CD4-positive, alpha-beta T cell (primary cell): ENCODE results near the gene CARS2. TPM values are rescaled to one million over a fixed set of nuclear protein-coding genes. Genes with fewer than 3 reads are reported as not detected.

Source experiments
- ATAC-seq: fragments of 200-7000 bp; cut with Tn5 transposase; one replicate; pipeline ENCODE4 v1.10.0; 2022; ENCODE audit warnings: mild to moderate bottlenecking; ENCODE audit not compliant: poor library complexity
- CTCF ChIA-PET: fragments of 350-600 bp; sonication (Branson Sonifier 250); formaldehyde crosslinking; loops from one replicate; lab custom pipeline; 2021; ENCODE audit warnings: antibody characterized with exemption, inconsistent platforms; lab: Charles Lee
- POLR2A ChIA-PET: fragments of 350-600 bp; sonication (Branson Sonifier 250); formaldehyde crosslinking; loops from one replicate; lab custom pipeline; 2021; ENCODE audit warnings: antibody characterized with exemption, inconsistent platforms; lab: Charles Lee
- DNase-seq, 14 experiments: peaks; one replicate each; pipeline ENCODE4 v3.0.0-alpha.2; 2013 to 2020; ENCODE audit warnings: mixed read lengths in 2 of 14
- H3K27ac ChIP-seq, 2 donors: one replicate each; pipeline versions ENCODE4 v1.5.1 to v1.7.0; 2013; ENCODE audit warnings: low read length in 2 of 2, low read depth in 1 of 2, mild to moderate bottlenecking in 1 of 2
- H3K27me3 ChIP-seq, 2 experiments: 1 replicate in 1 of 2; 2 replicates in 1 of 2; pipeline versions ENCODE4 v1.6.1 to v1.7.0; 2013; ENCODE audit warnings: low read length in 2 of 2, control low read depth in 1 of 2, mild to moderate bottlenecking in 1 of 2, moderate library complexity in 1 of 2; ENCODE audit not compliant: insufficient read depth in 2 of 2, control insufficient read depth in 1 of 2
- H3K36me3 ChIP-seq: one replicate; pipeline ENCODE4 v1.6.1; 2013; ENCODE audit warnings: low read length, control low read depth; ENCODE audit not compliant: insufficient read depth
- H3K4me1 ChIP-seq: one replicate; pipeline ENCODE4 v1.6.1; 2013; ENCODE audit warnings: low read length, control low read depth; ENCODE audit not compliant: insufficient read depth
- H3K4me3 ChIP-seq: one replicate; pipeline ENCODE4 v1.5.1; 2013; ENCODE audit warnings: mild to moderate bottlenecking, low read length, moderate library complexity
- H3K9me3 ChIP-seq, 2 experiments: 1 replicate in 1 of 2; 2 replicates in 1 of 2; pipeline versions ENCODE4 v1.6.1 to v1.7.0; 2013; ENCODE audit warnings: low read length in 2 of 2, mild to moderate bottlenecking in 2 of 2, control low read depth in 1 of 2, moderate library complexity in 1 of 2; ENCODE audit not compliant: control insufficient read depth in 1 of 2, insufficient read depth in 1 of 2
- H3K27ac Mint-ChIP-seq: one replicate; pipeline ENCODE4 v1.8.0; 2020; ENCODE audit warnings: mixed read lengths
- H3K27me3 Mint-ChIP-seq: one replicate; pipeline ENCODE4 v1.8.0; 2021; ENCODE audit warnings: mixed read lengths
- H3K36me3 Mint-ChIP-seq: one replicate; pipeline ENCODE4 v1.8.0; 2021; ENCODE audit warnings: low read depth, mixed read lengths
- H3K4me1 Mint-ChIP-seq: one replicate; pipeline ENCODE4 v1.8.0; 2021; ENCODE audit warnings: low read depth, mixed read lengths
- H3K4me3 Mint-ChIP-seq: one replicate; pipeline ENCODE4 v1.8.0; 2020; ENCODE audit warnings: mild to moderate bottlenecking, mixed read lengths
- H3K9me3 Mint-ChIP-seq: one replicate; pipeline ENCODE4 v1.8.0; 2020; ENCODE audit warnings: mixed read lengths
- intact Hi-C, 2 experiments: fragments of 100-400 bp; cut with DNase I in 1 of 2; cut with micrococcal nuclease in 1 of 2; formaldehyde crosslinking; loops; one replicate each; pipeline versions ENCODE4 v1.15.1 to v1.9.0; 2023 to 2025; cut with DNase I, micrococcal nuclease
- total RNA-seq, 174 experiments: library from RNA in 2 of 174; stranded (reverse) in 2 of 174; gene quantifications; one replicate each; pipeline ENCODE4 v1.2.3 and lab custom pipeline; 2021 to 2026
- TF ChIP-seq, protein P1 (sequence below): fragments of 200-600 bp; IDR thresholded peaks from one replicate; pipeline ENCODE4 v1.8.0; 2022; ENCODE audit warnings: antibody characterized with exemption, mild to moderate bottlenecking

CARS2 gene
- total RNA-seq, 2 experiments from 2014 or later = 50.2 to 56.5 TPM

DNA sequence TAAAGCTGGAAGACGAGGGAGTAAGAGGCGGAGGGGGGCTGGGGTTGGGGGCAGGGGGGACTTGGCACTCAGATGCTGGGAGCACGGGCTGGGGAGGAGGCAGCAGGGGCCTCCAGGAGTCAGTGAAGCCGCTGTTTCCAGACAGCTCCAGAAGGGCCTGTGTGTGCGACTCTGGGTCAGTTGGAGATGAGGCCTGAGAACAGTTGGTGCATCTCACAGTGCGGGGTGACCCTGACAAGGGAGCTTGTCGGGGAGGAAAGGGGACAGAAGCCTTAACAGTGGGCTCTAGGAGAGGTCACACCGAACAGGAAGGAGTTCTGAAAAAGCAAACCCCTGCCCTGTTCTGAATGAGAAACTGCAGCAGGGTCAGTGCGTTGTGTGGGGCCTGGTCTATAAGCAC, 79.4 kb downstream of the CARS2 start:
- H3K27ac ChIP-seq = no peak overlapping the region
- H3K9me3 Mint-ChIP-seq = no peaks in the 10 kb centered on the region
- peak overlapping the region; percentile 2 for H3K27ac Mint-ChIP-seq
- H3K36me3 Mint-ChIP-seq = peaks cover 88% of the 10 kb centered on the region
- H3K27me3 Mint-ChIP-seq = no peaks in the 10 kb centered on the region
- H3K9me3 ChIP-seq = no peaks in the 10 kb centered on the region
- H3K4me1 Mint-ChIP-seq = peaks cover 52% of the 10 kb centered on the region
- DNase-seq (no peak), ATAC-seq (no peak)
- H3K4me1 ChIP-seq = peaks cover 7% of the 10 kb centered on the region
- TF ChIP-seq, protein P1, sequence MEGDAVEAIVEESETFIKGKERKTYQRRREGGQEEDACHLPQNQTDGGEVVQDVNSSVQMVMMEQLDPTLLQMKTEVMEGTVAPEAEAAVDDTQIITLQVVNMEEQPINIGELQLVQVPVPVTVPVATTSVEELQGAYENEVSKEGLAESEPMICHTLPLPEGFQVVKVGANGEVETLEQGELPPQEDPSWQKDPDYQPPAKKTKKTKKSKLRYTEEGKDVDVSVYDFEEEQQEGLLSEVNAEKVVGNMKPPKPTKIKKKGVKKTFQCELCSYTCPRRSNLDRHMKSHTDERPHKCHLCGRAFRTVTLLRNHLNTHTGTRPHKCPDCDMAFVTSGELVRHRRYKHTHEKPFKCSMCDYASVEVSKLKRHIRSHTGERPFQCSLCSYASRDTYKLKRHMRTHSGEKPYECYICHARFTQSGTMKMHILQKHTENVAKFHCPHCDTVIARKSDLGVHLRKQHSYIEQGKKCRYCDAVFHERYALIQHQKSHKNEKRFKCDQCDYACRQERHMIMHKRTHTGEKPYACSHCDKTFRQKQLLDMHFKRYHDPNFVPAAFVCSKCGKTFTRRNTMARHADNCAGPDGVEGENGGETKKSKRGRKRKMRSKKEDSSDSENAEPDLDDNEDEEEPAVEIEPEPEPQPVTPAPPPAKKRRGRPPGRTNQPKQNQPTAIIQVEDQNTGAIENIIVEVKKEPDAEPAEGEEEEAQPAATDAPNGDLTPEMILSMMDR = no peak
- H3K4me3 ChIP-seq = no peak overlapping the region
- peaks cover 73% of the 10 kb centered on the region for H3K36me3 ChIP-seq
- intact Hi-C loops = no loop called here
- H3K4me3 Mint-ChIP-seq = no peak overlapping the region
- ChIA-PET CTCF (no interaction called here), POLR2A (no interaction called here)
- no peaks in the 10 kb centered on the region for H3K27me3 ChIP-seq

DNA sequence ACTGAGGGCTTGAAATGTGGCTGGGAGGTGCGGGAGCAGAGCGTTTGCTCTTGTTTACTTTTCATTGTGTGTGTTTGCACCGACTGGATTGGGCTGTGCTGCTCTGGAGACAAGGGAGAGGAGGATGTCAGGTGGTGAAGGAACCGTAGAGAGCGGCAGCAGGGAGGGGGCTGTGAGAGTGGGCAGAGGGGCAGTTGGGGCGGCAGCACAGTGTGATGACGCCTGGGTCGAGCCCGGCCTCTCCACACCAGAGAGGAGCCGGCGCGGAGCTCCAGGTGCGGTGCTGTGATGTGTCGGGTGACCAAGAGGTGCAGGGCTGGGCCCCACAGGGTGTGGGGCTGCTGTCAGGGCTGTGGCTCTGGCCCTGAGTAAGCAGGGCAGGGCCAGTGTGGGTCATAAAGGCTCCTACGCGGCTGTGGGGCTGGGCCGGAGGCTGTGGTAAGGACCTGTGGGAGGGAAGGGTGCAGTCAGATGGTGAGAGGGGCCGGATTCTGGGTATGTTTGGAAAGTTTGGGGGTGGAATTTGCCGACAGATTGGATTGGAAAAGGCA, 80.1 kb downstream of the CARS2 start:
- Histone ChIP-seq H3K27ac (no peak overlapping the region), H3K27me3 (no peaks in the 10 kb centered on the region), H3K36me3 (peaks cover 67% of the 10 kb centered on the region), H3K4me1 (peaks cover 9% of the 10 kb centered on the region), H3K4me3 (no peak overlapping the region), H3K9me3 (no peaks in the 10 kb centered on the region)
- no peak overlapping the region for H3K4me3 Mint-ChIP-seq
- ATAC-seq = no peak
- no peak for DNase-seq
- intact Hi-C loops = no loop called here
- ChIA-PET POLR2A (interaction anchor here (1.4 kb wide), 1 partner anchor 9 kb away, joined by 3 read pairs; no protein-coding TSS in a partner anchor), CTCF (no interaction called here)
- TF ChIP-seq, protein P1 = no peak
- peaks cover 82% of the 10 kb centered on the region for H3K36me3 Mint-ChIP-seq
- no peaks in the 10 kb centered on the region for H3K27me3 Mint-ChIP-seq
- no peak overlapping the region for H3K27ac Mint-ChIP-seq
- H3K9me3 Mint-ChIP-seq = no peaks in the 10 kb centered on the region
- peaks cover 54% of the 10 kb centered on the region for H3K4me1 Mint-ChIP-seq

DNA sequence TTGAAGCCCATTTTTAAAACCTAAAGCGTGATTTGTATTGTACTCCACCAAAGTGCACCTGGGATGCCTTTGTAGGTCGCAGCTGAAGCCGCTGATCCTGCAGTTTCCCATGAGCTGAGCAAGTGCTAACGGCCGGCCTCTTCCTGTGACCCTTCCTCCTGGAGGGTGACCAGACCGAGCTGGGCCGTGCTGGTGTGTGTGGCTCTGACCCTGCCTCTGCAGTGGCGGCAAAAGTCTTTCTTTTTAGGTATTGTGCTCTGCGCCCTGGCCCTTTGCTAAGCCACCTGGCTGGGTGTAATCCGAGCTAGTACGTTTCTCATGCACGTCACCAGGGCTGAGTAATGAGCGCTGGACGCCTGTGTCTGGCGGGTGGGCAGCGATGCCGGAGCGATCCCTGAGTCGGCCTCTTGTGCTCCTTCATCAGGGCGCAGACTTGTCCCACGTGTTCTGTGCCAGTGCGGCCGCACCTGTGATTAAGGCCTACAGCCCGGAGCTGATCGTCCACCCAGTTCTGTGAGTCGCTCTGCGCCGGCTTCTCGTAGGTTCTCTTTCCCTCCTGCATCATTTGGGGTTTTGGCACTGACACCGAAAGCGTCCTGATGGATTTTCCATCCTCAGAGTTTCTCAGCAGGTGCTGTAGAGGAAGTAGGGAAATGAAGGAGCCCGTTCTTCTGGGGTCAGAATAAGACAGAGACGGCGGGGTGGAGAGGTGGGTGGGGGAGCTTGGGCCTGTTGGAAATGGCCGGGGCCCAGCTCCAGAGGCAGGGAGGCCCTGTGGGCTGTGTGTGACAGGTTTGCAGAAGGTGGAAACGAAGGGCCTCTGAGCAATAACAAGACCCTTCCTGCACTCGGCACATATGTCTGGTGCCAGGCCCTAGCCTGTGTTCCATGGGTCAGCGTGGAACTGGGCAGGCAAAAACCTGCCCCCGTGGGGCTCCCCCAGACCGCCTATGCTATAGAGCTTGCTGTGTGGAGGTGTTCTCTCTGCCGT, 80.9 kb downstream of the CARS2 start:
- no peak for ATAC-seq
- Mint-ChIP-seq H3K9me3 (no peaks in the 10 kb centered on the region), H3K4me3 (no peak overlapping the region), H3K4me1 (peaks cover 53% of the 10 kb centered on the region), H3K27me3 (no peaks in the 10 kb centered on the region), H3K27ac (no peak overlapping the region), H3K36me3 (peaks cover 74% of the 10 kb centered on the region)
- no peaks in the 10 kb centered on the region for H3K9me3 ChIP-seq
- H3K4me1 ChIP-seq = peaks cover 9% of the 10 kb centered on the region
- ChIA-PET POLR2A (interaction anchor here (1.4 kb wide), 1 partner anchor 8 kb away, joined by 3 read pairs; no protein-coding TSS in a partner anchor), CTCF (no interaction called here)
- no peak overlapping the region for H3K27ac ChIP-seq
- H3K27me3 ChIP-seq = no peaks in the 10 kb centered on the region
- TF ChIP-seq, protein P1 = no peak
- intact Hi-C loops = no loop called here
- no peak for DNase-seq
- no peak overlapping the region for H3K4me3 ChIP-seq
- peaks cover 62% of the 10 kb centered on the region for H3K36me3 ChIP-seq
